GM04503 (cell line): ENCODE results near the gene WDFY4.

ENCODE experiments used
- DNase-seq: peaks from one replicate; pipeline ENCODE4 v3.0.0-alpha.2; 2012; ENCODE audit warnings: low read depth

Gene WDFY4

DNA sequence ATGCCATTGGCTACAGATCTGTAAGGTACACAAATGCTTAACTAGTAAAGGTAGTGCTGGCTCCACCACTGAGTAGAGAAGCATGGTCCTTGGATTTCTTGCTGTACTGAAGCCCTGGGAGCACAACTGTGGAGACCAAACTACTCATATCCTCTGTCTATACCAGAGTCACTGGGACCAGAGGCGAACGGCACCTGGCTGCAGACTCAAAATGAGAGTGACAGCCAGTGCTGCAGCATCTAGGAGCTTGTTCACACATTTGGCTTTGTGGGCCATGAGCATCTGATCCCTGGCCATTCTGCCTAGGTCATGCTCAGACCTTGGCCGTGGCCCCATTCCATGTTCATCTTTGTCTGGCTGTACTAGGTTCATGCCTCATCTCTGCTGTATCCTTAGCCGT lies 223.1 kb downstream of the WDFY4 start:
- no peak for DNase-seq

DNA sequence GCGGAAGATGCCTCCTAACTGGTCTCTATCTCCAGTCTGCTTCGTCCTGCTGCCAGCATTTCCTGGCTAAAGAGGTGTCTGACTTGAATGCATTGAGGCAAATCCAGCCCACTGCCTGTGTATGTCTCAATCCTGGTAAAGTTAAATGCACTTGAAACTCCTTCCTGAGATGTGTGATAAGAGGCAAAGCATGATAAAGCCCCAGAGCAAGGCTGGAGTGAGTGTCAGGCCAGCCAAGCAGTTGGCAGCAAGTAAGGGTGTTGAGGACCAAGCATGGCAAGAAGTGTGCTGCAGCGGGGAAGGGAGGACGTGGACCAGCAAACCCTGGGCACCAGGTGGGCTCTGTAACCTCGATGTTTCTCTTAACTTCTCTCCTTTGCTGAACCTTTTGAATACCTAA lies 225.9 kb downstream of the WDFY4 start:
- no peak for DNase-seq

DNA sequence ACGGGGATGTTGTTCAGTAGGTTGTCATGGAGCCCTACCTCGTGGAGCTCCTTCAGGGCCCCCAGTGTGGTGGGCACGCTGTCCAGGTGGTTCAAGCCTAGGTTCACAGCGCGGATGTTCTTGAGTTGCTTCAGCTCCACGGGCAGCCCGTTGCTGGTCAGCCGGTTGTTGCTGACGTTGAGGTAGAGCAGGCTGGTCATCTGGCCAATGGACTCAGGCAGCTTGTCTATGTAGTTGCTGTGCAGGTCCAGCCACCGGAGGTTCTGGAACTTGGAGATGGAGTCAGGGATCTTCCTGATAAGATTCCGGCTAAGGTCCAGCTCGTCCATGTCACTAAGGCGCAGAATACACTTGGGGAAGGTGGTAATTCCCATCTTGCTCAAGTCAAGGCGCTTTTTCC lies 229.0 kb downstream of the WDFY4 start:
- DNase-seq = no peak

DNA sequence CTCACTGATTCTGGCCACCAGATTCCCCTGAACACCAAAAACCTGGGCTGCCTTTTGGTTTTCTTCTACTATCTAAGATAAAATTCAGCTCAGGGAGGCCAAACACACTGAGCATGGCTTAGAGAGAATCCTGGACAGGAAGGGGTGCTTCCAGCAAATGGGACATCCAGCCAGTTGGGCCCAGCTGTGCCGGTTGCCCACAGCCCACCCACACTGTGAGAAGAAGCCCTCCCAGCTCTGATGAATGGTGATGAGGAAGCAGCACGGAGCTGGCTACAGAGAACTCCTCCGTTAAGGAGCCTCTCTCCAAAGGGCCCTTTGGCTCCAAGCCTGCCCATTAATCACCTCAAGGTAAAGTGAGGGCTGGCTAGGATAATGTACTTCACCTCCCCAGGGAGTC lies 239.1 kb downstream of the WDFY4 start:
- no peak for DNase-seq

DNA sequence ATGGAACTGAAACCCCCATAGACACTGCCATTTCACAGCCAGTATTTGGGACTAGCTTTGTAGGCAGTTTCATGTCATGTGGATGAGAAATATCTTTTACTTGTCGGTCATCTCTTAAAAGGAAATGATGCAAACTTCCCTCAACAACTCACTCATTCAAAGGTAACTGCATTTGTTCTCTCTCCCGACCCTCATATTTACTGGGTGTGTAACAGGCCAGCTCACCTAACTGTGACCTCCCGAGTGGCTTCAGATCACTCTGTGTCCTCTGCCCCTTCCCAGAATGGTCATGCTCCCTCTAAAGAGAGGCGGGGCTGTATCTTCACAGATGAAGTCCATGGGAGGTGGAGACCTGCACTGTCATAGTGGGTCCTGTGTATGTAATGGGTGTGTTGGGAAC lies 240.3 kb downstream of the WDFY4 start:
- no peak for DNase-seq

DNA sequence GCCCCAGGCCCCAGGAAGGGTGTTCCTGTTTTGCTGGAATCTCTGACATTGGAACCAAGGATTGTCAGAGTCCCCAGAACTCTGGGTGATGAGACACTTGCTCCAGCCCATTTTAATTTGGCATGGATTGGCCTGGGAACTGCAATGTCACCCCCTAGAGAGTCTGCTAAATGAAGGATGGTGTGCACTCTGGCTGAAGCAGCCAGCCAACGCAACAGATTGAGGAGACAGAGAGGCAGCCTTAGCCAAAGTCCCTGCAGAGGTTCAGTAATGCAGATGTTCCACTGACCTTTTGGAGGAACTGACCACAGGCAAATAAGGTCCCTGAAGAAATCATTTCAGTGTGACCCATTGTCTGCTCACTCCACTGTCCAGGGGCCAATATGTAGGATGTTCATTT lies 241.6 kb downstream of the WDFY4 start:
- DNase-seq = no peak

DNA sequence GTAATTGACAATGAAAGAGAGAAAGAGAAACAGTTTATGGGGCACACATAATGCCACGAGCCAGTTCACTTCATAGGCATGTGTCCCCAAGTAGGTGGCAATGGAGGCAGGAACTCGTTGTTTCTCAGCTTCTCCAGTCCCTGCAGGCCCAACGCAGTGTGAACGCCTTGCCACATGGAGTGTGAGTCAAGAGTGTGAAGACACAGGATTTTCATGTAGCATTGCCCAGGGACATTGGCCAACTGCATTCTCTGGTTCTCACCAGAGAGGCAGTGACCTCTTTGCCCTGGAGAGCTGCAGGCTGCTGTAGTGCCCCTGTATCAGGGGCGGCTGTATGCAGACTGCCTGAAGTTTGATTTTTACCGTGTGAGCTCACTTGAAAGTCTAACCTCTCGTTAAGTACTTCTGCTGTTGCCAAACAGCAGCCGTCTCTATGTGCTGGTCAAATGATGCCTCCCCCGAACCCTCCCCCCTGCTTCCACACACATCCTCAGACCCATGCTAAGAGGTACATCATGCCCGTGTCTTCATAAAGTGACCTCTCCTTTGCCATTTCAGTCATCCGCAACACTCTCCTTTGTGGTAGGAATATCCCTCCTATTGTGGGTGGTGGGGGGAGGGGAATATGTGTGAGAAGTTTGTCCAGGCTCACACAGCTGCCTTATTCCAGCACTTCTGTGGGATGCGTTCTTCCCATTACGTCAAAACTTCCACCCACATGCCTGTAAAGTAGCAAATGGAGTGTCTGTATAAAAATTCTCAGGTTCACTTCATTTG lies 242.3 kb downstream of the WDFY4 start:
- DNase-seq = no peak

DNA sequence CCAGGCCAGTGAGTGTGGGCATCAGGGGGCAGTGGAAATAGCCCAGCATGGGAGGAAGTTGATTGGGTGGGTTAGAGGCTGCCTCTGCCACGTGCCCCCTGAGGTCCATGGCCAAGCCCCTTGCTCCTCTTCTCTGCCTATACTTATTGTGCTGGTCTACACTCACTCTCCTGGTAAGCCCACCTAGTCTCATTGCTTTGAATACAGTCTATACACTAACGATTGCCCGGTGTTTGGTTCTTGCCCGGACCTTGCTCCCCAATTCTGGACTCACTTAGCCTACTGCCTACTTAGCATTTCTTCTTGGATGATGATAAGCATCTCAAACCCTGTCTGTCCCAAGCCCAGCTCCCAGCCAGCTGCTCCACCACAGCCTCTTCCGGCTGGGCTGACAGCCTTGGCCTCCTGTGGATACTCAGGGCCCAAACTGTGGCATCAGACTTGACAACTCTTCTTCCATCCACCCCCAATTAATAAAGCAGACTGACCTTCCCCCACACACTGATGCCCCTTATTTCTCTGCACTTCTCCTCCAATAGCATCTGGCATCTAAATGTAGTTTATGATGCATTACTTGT lies 244.8 kb downstream of the WDFY4 start:
- no peak for DNase-seq

DNA sequence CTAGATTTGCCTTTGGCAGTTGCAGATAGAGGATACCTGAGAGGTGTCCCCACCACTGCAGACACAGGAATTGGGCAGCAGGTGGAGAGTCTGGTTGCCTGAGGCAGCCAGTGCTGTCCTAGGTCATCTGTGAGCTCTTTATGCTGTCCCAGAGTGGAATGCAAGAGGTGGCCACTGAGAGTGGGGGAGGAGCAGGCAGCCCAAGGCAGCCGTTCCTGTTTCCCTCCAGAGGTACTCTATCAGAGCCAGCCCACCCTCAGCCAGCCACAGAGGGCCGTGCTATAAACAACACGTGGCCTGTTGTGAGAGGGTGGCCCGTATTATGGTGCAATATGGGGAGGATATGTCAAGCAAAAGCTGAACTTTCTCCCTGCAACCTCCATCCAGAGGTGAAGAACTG lies 246.5 kb downstream of the WDFY4 start:
- no peak for DNase-seq

DNA sequence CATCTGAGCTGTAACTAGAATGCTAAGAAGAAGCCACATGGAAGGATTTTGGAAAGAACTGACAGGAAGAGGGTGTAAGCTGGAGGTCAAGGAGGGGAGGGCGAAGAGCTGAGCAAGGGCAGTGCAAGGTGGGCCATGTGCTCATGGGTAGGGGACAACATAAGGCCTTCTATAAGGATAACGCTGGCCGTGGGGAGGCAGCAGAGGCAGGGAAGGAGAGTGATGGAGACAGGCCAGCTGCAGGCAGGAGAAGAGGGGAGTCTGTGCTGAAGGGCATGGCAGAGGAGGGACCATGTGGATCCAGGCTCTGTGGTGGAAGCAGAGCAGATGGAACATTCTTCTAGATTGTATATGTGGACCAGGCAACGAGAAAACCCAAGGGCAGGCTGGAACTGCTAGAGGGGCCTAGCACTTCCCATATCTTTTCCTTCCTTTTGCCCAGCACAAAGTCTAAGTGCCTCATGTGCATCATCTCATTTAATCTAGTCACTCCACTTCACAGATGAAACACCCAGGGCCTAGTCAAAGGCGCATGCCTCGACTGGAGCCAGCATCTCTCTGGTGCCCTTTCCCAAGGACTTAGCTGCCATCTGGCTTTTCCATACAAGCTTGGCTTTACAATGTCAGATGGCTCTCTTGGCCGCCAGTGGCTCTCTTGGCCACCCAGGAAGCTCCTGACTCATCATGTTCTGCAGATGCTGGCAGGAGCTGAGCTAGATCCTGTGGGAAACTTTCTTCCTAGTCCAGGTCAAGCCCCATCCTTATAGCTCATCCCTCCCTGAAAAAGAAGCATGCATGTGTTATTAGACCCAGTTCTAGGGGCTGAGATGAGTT lies 248.4 kb downstream of the WDFY4 start:
- DNase-seq = no peak

DNA sequence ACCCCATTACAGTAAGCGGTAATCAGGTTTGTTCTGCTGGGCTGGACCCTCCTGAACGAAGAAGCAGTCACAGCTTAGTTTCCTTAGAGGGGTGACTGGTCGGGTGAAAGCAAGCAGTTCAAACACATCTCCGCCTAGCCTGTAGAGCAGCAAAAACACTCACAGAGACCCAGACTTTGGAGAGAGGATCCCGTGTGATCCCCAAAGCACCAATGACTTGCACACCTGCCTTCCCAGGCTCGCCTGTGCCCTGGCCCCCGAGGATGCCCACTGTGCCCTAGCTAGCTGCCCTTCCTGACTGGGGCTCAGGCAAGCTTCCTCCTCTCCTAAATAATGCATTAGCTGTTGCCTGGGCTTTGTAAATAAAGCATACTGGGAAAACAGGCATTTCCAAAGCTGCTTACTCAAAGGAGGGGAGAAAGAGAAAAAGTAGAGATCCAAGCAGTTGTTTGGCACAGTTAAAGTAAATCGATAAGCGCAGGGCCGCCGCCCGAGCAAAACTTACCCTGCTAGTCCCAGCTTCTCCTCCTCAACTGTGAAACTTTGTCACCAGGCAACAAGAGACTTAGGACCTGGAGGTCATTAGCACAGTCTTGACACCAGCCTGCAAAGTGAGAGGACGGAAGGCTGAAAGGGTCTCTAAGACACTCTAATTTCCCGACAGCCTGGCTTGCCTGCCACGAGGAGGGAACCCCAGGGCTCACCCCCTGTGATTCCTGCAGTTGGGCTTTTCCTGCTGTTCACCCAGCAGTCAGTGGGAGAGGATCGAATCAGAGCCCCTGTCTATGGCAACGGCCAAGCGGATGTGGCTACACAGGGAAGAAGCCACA lies 250.2 kb downstream of the WDFY4 start:
- DNase-seq = no peak

DNA sequence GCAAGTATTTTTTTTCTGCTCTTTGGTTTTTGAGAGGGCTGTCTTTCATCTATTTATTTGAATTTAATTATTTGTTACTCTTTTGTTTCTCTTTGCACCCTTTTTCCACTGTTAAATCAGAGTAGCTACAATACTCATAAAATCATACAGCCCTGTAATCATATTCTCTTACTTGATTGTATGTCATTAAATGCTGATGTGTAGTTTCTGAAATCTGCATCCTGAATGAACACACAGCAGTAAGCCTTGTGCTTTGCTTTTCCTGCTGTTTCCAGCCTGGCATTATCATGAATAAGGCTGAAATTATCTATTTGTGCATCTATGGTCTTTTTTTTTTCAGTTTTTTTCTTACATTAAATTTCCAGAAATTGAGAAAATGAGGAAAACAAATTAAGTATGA lies 250.9 kb downstream of the WDFY4 start:
- DNase-seq = no peak

DNA sequence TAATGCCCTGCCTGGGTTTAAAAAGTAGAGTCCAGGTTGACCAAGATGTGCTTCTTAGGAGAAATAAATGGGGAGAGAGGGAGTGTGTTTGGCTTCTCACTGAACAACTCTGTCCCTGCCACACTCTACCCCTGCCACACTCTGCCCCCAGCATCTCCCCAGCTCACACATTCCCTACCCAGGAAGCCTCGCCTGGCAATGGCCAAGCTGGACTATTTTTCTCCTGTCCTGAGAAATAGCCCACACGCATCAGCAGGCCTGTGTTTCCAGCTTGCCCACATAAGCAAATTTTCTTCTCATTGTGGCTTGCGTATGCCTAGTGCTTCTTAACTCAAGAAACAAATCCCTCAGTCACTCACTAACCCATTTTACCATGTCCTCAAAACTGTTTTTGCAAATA lies 253.1 kb downstream of the WDFY4 start:
- no peak for DNase-seq

DNA sequence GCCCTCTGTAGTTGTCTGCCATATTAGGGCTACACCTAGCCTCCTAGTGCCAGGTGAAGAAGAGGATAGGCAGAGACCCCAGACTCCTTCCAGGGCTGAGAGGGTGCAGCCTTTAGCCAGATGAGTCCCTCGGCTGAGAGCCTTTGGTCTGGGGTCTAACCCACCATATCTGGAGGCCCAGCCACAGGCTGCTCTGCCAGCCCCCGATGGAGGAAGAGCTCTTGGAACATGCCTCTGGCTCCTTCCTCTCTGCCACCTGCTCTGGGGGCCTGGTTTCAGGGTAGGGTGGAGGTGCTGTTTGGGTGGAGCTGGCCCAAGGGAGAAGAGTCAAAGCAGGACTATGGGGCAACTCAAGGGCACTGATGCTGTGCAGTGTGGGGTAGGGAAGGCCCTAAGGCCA lies 253.6 kb downstream of the WDFY4 start:
- DNase-seq = no peak

DNA sequence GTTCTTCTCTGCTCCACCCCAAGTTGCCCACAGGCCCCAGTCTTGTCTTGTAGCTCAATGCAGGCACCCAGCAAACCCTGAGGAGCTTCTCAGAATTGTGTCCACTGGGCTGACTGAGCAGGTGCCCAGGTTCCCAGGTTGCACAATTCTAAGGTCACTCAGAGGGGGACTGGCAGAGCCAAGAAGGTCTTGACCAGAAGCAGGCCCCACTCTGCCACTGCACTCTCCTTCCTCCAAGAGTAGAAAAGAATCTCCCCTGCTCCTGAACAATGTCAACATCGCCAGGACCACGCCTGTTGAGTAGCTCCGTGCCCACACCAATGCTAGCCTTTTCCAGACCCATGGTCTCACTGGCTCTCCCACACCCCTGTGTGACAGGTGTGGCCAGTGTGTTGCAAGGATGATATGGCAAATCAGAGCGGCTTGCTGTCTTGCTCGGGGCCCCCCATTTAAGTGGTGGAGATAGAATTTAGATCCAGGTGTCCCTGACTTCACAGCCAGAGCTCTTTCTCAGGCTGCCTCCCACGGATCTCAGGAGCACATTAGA lies 254.4 kb downstream of the WDFY4 start:
- no peak for DNase-seq

DNA sequence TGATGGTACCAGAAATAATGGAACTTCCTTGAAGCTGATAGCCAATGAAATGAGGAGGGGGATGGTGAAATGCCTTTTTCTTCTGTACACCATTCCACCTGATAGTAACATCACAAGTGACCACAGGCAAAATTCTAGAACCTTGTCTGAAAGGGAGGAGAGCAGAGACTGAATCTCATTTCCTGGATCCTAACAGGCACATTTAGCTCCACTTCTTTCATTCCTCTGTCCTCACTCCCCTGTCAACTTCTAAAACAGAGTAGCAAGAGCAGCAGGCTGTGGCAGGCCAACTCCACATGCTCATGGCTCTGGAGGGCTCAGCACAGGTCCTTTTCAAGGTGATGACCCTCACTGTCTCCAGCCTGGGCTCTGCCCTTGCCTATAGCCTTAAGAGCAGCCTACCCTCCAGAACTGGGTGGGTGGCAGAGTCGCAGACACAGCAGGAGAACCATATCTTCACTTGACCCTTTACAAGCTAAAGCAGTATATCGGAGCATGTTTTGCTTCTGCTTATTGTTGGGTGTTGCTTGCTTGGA lies 255.2 kb downstream of the WDFY4 start, which contains the start of gene LRRC18:
TSS of gene LRRC18 (minus strand) at position 51 of the 536 bp plus-strand sequence. CDS start 25,685 bp downstream, outside the sequence.
- no peak for DNase-seq

DNA sequence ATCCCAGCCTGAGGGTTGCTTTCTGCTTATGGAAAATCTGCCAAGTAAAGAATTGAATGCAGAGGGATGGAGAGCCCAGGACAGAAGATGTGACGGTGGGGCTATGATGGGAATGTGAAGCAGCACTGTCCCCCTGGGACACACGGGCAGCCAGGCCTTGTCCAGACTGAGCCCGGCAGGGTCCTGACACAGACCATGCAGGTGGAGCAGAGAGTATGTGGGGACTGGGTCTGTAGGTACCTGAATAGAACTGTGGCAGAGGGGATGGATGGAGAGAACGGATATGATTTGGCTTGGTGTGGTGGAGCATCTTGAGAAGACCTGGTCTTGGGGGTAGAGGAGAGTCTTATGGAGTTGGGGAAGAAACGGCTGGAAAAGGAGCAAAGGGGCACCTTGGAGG lies 255.7 kb downstream of the WDFY4 start:
- no peak for DNase-seq

DNA sequence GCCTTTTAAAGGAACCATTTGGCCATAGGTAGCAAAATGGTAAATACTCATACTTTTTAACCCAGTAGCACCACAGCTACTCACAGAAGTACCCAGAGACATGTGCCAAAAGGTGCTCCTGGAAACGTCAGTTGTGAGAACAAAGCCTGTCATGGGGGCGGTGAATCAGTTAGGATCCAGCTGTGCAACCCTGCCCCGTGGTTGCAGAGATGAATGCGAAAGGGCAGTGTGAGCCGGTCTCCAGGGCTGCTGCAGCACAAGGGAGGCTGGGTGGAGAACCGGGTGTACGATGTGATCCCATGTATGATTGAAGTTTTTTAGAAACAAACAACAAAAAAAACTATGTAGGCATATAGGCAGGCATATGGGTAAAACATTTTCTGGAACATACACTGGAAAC lies 256.3 kb downstream of the WDFY4 start:
- DNase-seq = no peak

DNA sequence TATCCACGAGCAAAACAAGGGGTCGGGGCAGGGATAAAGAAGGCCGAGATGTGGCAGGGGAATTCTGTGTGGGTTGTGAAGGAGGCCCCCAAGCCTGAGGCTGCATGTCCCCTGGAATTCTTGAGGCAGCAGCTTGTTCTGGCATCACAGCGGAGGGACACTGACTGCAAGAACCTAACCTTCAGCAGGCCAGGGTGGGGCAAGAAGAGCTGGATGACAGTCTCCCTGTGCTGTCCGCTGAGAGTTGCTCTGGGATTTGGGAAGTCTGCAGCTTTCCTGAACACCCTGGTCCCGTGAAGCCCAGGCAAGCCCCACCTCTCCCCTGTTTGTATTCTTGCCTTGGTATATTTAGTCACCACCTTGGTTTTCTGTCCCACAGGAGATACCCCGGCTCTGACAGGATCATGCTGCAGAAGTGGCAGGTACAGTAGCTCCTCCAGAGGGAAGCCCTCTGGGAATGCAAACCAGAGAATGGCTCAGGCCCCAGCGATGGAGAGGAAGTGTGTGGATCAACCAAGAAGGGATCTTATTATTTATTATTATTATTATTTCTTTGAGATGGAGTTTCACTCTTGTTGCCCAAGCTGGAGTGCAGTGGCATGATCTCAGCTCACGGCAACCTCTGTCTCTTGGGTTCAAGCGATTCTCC lies 256.9 kb downstream of the WDFY4 start:
- DNase-seq = no peak

DNA sequence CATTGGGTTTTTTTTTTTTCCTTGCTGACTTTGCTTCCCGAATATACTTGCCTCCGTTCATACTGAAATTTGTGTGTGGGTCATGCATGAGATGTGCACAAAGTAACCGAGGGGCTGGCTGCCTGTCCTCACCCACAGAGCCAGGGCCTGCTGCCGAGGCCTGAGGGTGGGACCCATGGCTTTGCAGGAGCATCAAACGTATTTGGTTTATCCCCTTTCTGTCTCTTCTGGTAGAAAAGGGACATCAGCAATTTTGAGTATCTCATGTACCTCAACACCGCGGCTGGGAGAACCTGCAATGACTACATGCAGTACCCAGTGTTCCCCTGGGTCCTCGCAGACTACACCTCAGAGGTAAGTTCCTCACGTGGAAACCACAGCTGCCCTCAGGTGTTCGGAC lies 258.4 kb downstream of the WDFY4 start:
- no peak for DNase-seq

DNA sequence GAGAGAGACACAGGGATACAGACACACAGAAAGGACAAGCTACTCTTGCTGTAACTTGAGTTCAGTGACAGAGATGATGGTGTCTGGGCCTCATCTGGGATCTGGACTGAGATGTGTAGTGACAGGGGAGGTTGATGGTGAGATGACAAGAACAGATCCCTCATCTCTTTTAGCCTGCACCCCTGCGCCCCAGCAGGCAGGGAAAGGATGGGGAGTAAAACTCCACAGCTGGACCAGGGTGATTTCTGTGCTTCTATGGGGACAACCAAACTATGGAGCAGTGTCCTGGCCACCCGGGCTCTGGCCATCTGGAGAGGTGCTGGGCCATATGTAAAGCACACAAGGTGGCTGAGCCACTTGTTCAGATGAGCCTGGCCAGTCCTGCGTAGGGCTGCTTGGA lies 259.5 kb downstream of the WDFY4 start:
- no peak for DNase-seq
